Psoas muscle (tissue), 8 donors: Measurements from ENCODE around the gene PHACTR2. TPM values are rescaled to one million over a fixed set of nuclear protein-coding genes. Genes with fewer than 3 reads are reported as not detected.
A peak's percentile ranks its signal among the peaks of the same experiment; 100 is the strongest.

Source experiments
- ATAC-seq, 4 donors: fragments of 200-7000 bp; cut with Tn5 transposase; one replicate each; pipeline ENCODE4 v1.9.1; 2020; ENCODE audit warnings: moderate library complexity in 3 of 4, mild to moderate bottlenecking in 2 of 4
- DNase-seq, 2 donors: peaks; one replicate each; pipeline ENCODE4 v3.0.0-alpha.2; 2020
- H3K27ac ChIP-seq: fragments of 200-600 bp; one replicate; pipeline ENCODE4 v1.8.0; 2022
- H3K27me3 ChIP-seq, 3 donors: fragments of 200-600 bp in 1 of 3; one replicate each; pipeline versions ENCODE4 v1.6.1 to v1.8.0; 2013 to 2022; ENCODE audit warnings: low read length in 2 of 3, mild to moderate bottlenecking in 2 of 3, moderate library complexity in 1 of 3; ENCODE audit not compliant: insufficient read depth in 3 of 3
- H3K36me3 ChIP-seq, 2 donors: fragments of 200-600 bp in 1 of 2; one replicate each; pipeline versions ENCODE4 v1.6.1 to v1.8.0; 2013 to 2022; ENCODE audit warnings: low read depth in 1 of 2, mild to moderate bottlenecking in 1 of 2, moderate library complexity in 1 of 2; ENCODE audit not compliant: insufficient read depth in 1 of 2
- H3K4me1 ChIP-seq: fragments of 200-600 bp; one replicate; pipeline ENCODE4 v1.8.0; 2022
- H3K4me3 ChIP-seq: fragments of 200-600 bp; one replicate; pipeline ENCODE4 v1.8.0; 2022; ENCODE audit warnings: mild to moderate bottlenecking
- H3K9me3 ChIP-seq: fragments of 200-600 bp; one replicate; pipeline ENCODE4 v1.8.0; 2022
- WGBS, 3 donors: extraction: QIAGEN DNeasy Blood & Tissue Kit; methylation state at CpG; one replicate each; pipeline versions ENCODE4 v1.1.6 to v1.1.7; 2013; 5-methylcytosine and 5-hydroxymethylcytosine counted together
- intact Hi-C, 2 donors: fragments of 100-400 bp; cut with DNase I; formaldehyde crosslinking; loops; one replicate each; pipeline versions ENCODE4 v1.11.0 to v1.14.2; 2022
- polyA plus RNA-seq, 3 donors: library from polyadenylated mRNA; stranded (reverse); fragments of 200-250 nt; gene quantifications; one replicate each; pipeline ENCODE4 v1.2.3, GENCODE V29; 2013
- total RNA-seq, 4 donors: library from RNA; stranded (reverse); fragmentation: NEBNext Ultra II Directional in 2 of 4; extraction: Animal tissue kit (Norgen Biotek cat#: 25700) in 2 of 4; gene quantifications; one replicate each; pipeline versions ENCODE4 v1.2.1 to v1.2.4, GENCODE V29; 2021 to 2023
- TF ChIP-seq, protein P1 (sequence below): fragments of 200-600 bp; IDR thresholded peaks from one replicate; pipeline ENCODE4 v1.8.0; 2022; ENCODE audit warnings: antibody characterized with exemption
- donor health status: healthy with polysubstance abuse.
- donor health status: DM: no; HTN: no; CAD: no; lungs with moderate emphysema.
- donor health status: Bipolar disorder and iron deficiency.
- donor health status: healthy.
- donor health status: DM: yes; HTN: yes; CAD: no.
- donor health status: DM: no; HTN: no; CAD: no.
- donor health status: DM: no; HTN: no; CAD: no.
- donor health status: DM: yes; HTN: yes; CAD: no.

Gene PHACTR2
- total and polyA plus RNA-seq, 7 donors: 3.4 to 48.8 (median 30.0) TPM

GRCh38 chr6:143687591-143687990, 9.8 kb downstream of the PHACTR2 start:
- ATAC-seq (no peak), DNase-seq (no peak)
- intact Hi-C loops: no loop called here
- Histone ChIP-seq H3K27ac (peak overlapping the region; percentile 57), H3K27me3 (no peaks in the 10 kb centered on the region), H3K9me3 (peaks cover 6% of the 10 kb centered on the region), H3K4me3 (no peak overlapping the region), H3K36me3 (no peaks in the 10 kb centered on the region), H3K4me1 (peaks cover 27% of the 10 kb centered on the region)
- TF ChIP-seq, protein P1, sequence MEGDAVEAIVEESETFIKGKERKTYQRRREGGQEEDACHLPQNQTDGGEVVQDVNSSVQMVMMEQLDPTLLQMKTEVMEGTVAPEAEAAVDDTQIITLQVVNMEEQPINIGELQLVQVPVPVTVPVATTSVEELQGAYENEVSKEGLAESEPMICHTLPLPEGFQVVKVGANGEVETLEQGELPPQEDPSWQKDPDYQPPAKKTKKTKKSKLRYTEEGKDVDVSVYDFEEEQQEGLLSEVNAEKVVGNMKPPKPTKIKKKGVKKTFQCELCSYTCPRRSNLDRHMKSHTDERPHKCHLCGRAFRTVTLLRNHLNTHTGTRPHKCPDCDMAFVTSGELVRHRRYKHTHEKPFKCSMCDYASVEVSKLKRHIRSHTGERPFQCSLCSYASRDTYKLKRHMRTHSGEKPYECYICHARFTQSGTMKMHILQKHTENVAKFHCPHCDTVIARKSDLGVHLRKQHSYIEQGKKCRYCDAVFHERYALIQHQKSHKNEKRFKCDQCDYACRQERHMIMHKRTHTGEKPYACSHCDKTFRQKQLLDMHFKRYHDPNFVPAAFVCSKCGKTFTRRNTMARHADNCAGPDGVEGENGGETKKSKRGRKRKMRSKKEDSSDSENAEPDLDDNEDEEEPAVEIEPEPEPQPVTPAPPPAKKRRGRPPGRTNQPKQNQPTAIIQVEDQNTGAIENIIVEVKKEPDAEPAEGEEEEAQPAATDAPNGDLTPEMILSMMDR: no peak
- 31 to 45% (median 40%) methylated on average over 1 of the region's 1 CpG for WGBS, 3 donors

DNA sequence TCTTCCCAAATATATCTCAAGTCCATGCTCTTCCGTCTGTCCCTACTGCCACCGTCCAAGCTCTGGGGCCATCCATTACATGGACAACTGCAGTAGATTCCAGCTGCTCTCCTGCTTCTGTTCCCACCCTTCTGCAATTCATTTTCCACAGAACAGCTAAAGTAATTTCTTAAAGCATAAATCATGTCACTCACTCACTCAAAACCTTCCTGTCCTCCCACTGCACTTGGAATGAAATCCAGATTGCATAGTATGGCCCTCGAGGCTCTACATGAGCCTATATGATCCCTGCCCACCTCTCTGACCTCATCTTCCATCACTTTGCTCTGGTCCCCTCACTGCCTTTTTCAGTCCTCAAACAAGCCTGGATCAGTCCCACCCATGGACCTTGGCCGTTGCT, 10.9 kb downstream of the PHACTR2 start:
- Histone ChIP-seq H3K9me3 (no peaks in the 10 kb centered on the region), H3K4me3 (no peak overlapping the region), H3K27me3 (no peaks in the 10 kb centered on the region), H3K27ac (no peak overlapping the region), H3K4me1 (peaks cover 27% of the 10 kb centered on the region), H3K36me3 (no peaks in the 10 kb centered on the region)
- ATAC-seq (no peak), DNase-seq (no peak)
- TF ChIP-seq, protein P1: no peak
- intact Hi-C loops: no loop called here
- WGBS, 3 donors: 62 to 74% (median 63%) methylated on average over 4 of the region's 4 CpGs

GRCh38 chr6:143689852-143690251, 12.1 kb downstream of the PHACTR2 start:
- Histone ChIP-seq H3K4me1 (peaks cover 28% of the 10 kb centered on the region), H3K4me3 (no peak overlapping the region), H3K27ac (no peak overlapping the region), H3K9me3 (no peaks in the 10 kb centered on the region), H3K27me3 (no peaks in the 10 kb centered on the region), H3K36me3 (no peaks in the 10 kb centered on the region)
- ATAC-seq (no peak), DNase-seq (no peak)
- intact Hi-C loops: no loop called here
- TF ChIP-seq, protein P1: no peak
- WGBS, 3 donors: 63 to 76% (median 68%) methylated on average over 9 of the region's 9 CpGs

- Histone ChIP-seq H3K27ac (no peak overlapping the region), H3K4me3 (no peak overlapping the region), H3K36me3 (no peaks in the 10 kb centered on the region), H3K27me3 (no peaks in the 10 kb centered on the region), H3K9me3 (no peaks in the 10 kb centered on the region), H3K4me1 (peaks cover 39% of the 10 kb centered on the region)
- WGBS, 3 donors: 52 to 77% (median 64%) methylated on average over 1 of the region's 1 CpG
- TF ChIP-seq, protein P1: no peak
- ATAC-seq: no peak
- intact Hi-C loops: no loop called here
- DNase-seq: no peak
Measured at GRCh38 chr6:143691155-143691554, 13.4 kb downstream of the PHACTR2 start.

DNA sequence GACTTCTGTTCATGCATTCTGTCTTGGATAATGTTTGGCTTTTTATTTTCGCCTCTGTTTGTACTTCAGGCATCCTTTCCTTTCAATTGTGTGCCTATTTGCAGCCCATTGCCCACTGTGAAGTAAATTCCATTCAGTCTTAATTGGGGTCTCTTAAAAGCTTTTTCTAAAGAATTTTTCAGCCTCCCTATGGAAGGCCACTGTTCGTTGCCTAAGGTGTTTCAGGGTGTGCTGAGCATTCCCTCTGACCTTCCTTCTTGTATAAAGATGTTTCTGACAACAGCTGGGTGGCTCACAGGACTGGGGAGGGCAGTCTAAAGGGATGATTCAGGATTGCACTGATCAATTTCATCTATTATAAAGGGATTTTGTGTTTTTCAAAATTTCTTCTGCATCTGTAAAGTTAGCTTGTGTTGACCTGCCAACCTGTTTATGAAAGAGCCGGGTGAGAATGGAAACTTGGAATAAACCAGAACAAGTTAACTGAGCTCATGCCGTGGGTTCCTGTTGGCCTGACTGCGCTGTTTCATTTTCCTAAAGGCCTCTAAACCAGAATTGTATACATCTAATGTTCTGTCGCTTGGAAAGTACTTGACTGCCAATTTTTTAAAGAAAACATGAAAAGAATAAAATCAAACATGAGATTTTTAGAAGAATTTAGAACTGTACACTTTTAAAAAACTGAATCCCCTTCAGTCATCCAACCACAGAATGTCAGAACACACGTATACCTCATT, 14.3 kb downstream of the PHACTR2 start:
- TF ChIP-seq, protein P1: no peak
- H3K4me3 ChIP-seq: no peak overlapping the region
- H3K4me1 ChIP-seq: peaks cover 47% of the 10 kb centered on the region
- no peaks in the 10 kb centered on the region for H3K27me3 ChIP-seq
- H3K36me3 ChIP-seq: no peaks in the 10 kb centered on the region
- DNase-seq: no peak
- ATAC-seq: no peak
- H3K9me3 ChIP-seq: no peaks in the 10 kb centered on the region
- intact Hi-C loops: no loop called here
- no peak overlapping the region for H3K27ac ChIP-seq
- WGBS, 3 donors: 43 to 48% (median 45%) methylated on average over 7 of the region's 7 CpGs
